Astrocyte of the cerebellum (primary cell): Measurements from ENCODE around the gene SPATA16.

ENCODE experiments used
- DNase-seq: peaks from one replicate; pipeline ENCODE4 v3.0.0-alpha.2; 2011; ENCODE audit warnings: low read depth
- H3K4me3 ChIP-seq: 2 replicates; pipeline ENCODE4 v1.5.1; 2011; ENCODE audit warnings: mild to moderate bottlenecking, low read depth, low read length, moderate library complexity
- CTCF ChIP-seq: IDR thresholded peaks from 2 replicates; pipeline ENCODE4 v1.5.1; 2012; ENCODE audit warnings: low read length, low read depth, moderate library complexity, mild to moderate bottlenecking; ENCODE audit errors: missing control alignments
- in situ Hi-C: cut with HindIII; loops from 2 replicates; pipeline ENCODE4 v1.10.0; 2017; ENCODE audit warnings: low sequenced_read_pairs

SPATA16 gene

GRCh38 chr3:172914854-172915253, 226.2 kb downstream of the SPATA16 start:
- DNase-seq = no peak
- no peak overlapping the region for H3K4me3 ChIP-seq
- in situ Hi-C loops = no loop called here
- TF ChIP-seq CTCF = no peak

GRCh38 chr3:172913911-172914655, 227.0 kb downstream of the SPATA16 start:
- TF ChIP-seq CTCF = no peak
- in situ Hi-C loops = no loop called here
- no peak overlapping the region for H3K4me3 ChIP-seq
- DNase-seq = no peak

- in situ Hi-C loops = no loop called here
- DNase-seq = no peak
- TF ChIP-seq CTCF = no peak
- H3K4me3 ChIP-seq = no peak overlapping the region
These were observed 229.9 kb downstream of the SPATA16 start for GRCh38 chr3:172911142-172911541.

- TF ChIP-seq CTCF = no peak
- no peak for DNase-seq
- H3K4me3 ChIP-seq = no peak overlapping the region
- in situ Hi-C loops = no loop called here
These were observed 232.2 kb downstream of the SPATA16 start for GRCh38 chr3:172908771-172909270.

GRCh38 chr3:172905451-172905850, 235.6 kb downstream of the SPATA16 start:
- in situ Hi-C loops = no loop called here
- no peak for TF ChIP-seq CTCF
- no peak overlapping the region for H3K4me3 ChIP-seq
- DNase-seq = no peak

GRCh38 chr3:172904711-172905373, 236.2 kb downstream of the SPATA16 start:
- H3K4me3 ChIP-seq = no peak overlapping the region
- in situ Hi-C loops = no loop called here
- no peak for TF ChIP-seq CTCF
- no peak for DNase-seq
